Cardiac fibroblast (primary cell): ENCODE measurements around the gene ABCC10.

Experiments used
- DNase-seq, 2 donors: peaks; one replicate each; pipeline versions ENCODE4 v3.0.0 to v3.0.0-alpha.2; 2010; ENCODE audit warnings: low read depth in 2 of 2
- H3K4me3 ChIP-seq, 2 donors: replicated peaks in 1 of 2; 1 replicate in 1 of 2; 2 replicates in 1 of 2; pipeline ENCODE4 v1.5.1; 2011; ENCODE audit warnings: low read depth in 2 of 2, low read length in 2 of 2, mild to moderate bottlenecking in 2 of 2, moderate library complexity in 1 of 2
- TF ChIP-seq, protein P1 (sequence below): IDR thresholded peaks from one replicate; pipeline ENCODE4 v1.5.1; 2011; ENCODE audit warnings: low read depth, mild to moderate bottlenecking, low read length, inconsistent platforms

ABCC10 gene

DNA sequence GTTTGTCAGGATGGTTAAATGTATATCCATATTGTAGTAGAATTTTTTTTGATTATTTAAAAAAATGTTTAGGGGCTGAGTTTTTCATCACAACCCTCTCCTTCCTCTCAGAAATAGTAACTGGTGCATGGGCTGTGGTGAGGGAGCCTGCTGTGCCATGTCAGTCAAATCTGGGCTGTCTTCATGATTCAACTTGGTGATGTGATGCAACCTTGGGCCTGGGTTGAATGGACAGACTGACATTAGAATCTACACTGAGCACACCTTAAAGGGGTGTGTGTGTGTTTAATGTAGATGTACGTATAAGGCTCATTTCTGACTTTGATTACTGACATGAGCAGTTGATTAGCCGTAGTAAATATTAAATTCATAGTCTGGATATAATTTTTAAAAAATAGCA lies 53.7 kb downstream of the ABCC10 start:
- no peak for DNase-seq
- TF ChIP-seq, protein P1, sequence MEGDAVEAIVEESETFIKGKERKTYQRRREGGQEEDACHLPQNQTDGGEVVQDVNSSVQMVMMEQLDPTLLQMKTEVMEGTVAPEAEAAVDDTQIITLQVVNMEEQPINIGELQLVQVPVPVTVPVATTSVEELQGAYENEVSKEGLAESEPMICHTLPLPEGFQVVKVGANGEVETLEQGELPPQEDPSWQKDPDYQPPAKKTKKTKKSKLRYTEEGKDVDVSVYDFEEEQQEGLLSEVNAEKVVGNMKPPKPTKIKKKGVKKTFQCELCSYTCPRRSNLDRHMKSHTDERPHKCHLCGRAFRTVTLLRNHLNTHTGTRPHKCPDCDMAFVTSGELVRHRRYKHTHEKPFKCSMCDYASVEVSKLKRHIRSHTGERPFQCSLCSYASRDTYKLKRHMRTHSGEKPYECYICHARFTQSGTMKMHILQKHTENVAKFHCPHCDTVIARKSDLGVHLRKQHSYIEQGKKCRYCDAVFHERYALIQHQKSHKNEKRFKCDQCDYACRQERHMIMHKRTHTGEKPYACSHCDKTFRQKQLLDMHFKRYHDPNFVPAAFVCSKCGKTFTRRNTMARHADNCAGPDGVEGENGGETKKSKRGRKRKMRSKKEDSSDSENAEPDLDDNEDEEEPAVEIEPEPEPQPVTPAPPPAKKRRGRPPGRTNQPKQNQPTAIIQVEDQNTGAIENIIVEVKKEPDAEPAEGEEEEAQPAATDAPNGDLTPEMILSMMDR: no peak
- no peak overlapping the region for H3K4me3 ChIP-seq

DNA sequence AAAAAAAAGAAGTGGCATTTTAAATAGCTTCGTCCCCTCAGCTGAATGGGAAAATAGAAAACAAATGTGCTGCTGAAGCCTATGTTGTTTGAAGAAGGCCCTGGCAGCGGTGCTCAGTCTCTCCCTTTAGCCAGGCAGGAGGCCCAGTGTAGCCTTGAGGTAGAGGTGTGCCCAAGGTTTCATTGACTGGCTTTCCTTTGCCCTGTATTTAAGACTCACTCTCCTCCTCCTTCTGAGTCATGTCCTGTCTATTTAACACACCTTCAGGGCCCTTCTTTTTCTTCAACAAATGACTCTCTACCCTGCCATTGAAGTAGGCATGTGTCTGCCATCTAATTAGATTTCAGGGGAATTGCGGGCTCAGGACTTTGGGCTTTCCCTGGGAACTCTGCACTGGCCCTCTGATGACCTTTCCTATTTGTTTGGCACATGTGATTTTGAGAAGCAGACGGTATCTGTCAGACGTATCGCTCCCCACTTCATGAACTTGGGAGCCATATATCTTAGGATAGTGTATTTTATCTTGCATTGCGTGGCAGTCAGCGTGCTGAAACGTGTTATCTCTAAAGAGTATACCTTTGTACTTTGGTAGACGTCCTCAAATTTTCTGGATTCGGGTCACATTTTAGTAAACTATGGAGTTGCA lies 54.4 kb downstream of the ABCC10 start:
- no peak for DNase-seq
- no peak overlapping the region for H3K4me3 ChIP-seq
- TF ChIP-seq, protein P1: no peak

DNA sequence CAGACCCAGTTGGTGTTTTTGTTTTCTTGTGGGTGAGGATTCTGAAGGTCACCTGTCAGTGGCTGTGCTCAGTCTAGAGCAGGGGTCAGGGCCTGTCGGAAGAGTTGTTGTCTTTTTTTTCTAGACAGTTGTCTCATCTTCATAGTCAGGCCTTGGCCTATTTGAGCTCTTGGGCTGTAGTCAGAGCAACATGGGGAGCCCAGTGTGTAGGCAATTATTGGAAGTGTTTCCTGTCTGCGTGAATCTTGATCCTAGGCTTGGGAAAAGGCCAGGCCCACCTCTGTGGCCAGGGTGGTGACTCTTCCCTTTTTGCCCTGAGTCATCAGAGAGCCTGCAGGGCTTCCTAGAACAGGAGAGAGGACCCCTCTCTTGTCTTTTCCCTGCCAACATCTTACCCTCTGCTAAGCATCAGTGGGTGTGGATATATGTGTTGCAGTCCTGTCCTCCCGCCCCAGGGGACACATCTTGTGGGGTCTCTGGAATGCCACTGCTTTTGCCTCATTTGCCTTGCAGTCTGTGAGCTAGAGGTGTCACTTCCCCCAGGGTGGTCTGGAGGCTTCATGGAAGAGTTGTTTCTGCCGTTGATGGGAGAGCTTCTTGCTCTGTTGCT lies 61.4 kb downstream of the ABCC10 start:
- DNase-seq: peak in 1 of 2 donors; percentile 28
- no peak overlapping the region for H3K4me3 ChIP-seq
- TF ChIP-seq, protein P1: no peak

DNA sequence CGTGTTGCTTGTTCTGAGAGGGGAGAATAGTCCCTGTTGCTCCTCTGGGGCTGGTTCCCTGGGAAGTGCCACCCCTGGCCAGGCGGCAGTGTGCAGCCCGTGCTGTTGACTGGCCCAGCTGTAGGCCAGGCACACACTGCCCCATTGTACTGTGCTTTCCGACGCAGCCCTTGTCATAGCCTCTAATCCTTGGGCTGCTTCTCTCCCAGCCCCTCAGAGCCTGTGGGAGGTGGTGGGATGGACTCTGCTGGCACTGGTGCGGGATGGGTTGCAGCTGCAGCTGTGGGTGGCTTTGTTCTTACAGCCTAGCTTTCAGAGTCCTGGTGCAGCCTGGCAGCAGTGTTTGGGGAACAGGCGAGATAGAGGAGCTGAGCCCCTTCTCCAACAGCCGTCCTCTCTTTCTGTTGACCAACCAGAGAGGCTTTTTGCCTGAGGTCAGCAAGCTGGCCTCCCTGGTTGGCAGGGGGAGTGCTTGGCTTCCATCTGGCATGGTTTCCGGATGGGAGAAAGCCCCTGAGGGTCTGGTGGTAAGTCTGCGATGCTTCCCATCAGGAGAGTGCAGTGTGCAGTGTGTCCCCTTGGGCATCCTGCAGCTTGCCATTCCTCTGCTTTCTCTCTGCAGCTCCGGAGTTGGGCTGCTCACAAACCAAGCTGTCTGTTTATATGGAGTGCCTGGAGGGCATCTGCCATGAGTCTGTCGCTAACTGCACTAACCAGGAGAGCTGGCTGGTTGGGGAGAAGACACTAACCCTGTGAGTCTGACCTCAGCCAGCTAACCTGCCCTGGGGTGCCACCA lies 62.1 kb downstream of the ABCC10 start:
- no peak for DNase-seq
- TF ChIP-seq, protein P1: no peak
- no peak overlapping the region for H3K4me3 ChIP-seq

DNA sequence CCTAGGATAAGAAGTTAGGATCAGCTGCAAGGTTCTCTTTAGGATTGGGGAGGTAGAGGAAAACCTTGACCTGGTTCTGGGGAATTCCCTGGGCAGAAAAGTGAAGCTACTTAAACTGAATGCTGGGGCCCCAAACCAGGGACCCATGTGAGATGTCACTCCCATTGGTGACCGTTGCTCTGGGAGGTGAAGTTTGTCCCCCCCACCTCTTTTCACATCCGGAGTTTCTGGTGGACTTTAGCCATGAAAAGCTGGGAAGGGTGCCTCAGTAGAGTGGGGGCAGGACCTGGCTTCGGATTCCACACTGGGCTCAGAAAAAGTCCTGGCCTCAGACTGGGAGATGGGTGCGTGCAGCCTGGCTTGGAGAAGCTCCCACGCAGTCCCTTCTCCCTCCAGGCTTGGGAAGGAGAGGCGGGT lies 63.2 kb downstream of the ABCC10 start:
- TF ChIP-seq, protein P1: no peak
- no peak overlapping the region for H3K4me3 ChIP-seq
- DNase-seq: no peak

DNA sequence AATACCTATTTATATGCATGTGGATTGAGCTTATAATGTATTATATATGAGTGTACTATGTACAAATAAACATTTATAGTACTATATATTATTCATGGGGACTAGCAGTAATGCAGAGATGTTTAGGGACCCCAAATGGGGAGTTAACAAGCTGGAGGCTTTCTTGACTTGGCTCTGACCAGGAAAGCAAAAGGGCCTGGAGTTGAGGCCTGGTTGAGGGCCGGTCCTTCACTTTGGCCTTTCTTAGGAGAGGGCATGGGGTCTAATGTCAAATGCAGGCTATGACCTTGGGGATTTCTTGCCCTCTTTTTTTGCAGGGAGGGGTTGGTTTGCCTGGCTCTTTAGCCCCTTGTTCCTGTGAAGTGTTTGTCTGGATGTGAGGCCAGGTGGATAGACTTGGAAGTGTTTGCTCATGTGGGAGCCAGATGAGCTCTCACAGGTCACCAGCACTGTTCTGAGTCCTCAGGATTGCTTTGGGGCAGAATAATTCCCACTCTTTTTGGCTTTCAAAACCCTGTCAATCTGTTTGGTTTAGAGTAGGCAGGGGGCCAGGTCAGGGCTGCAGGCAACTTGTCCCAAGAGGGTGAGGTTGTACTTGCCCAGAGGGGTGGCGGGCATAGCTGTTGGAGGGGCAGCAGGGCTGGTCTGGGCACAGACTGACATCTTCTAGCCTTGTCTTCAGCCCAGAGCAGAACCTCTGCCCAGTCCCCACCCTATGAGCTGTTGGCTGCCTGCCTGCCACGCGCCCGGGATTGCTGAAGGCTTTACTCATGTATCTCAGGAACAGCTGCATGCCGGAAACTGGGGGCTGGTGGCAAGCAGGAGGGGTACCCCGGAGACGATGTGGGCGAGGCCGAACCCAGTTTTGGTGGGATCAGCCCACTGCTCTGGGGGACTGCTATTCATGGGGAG lies 64.7 kb downstream of the ABCC10 start:
- H3K4me3 ChIP-seq: no peak overlapping the region
- TF ChIP-seq, protein P1: no peak
- peak; percentile 77 for DNase-seq
